Measurements from ENCODE around the gene WARS2. TPM values are rescaled to one million over a fixed set of nuclear protein-coding genes. Genes with fewer than 3 reads are reported as not detected.
"Not testable (repeated sequence)": the region's sequence is repeated elsewhere in the genome, so short reads cannot be mapped to it uniquely, and the experiment has no call there.

WARS2 gene
- 14.1 and 14.6 TPM in 2 replicates for total RNA-seq

GRCh38 chr1:119140177-119141019 is at the start of gene WARS2:
Gene WARS2, minus strand, starts transcription at chr1:119140653. Its CDS starts 9 bp downstream, at chr1:119140644.
- intact Hi-C loops (cut with micrococcal nuclease): loop anchor here (1.0 to 10.0 kb wide), 2 partner anchors 1211 to 1536 kb away; partner anchors contain the start of genes GDAP2, TENT5C and WDR3

GRCh38 chr1:119188926-119189325 is 48.5 kb upstream of the WARS2 start:
- intact Hi-C loops (cut with micrococcal nuclease): no loop called here

- intact Hi-C loops (cut with micrococcal nuclease): no loop called here
These were observed 47.0 kb upstream of the WARS2 start for GRCh38 chr1:119187416-119187815.

- intact Hi-C loops (cut with micrococcal nuclease): no loop called here
These were observed 46.0 kb upstream of the WARS2 start for GRCh38 chr1:119186471-119186870.

GRCh38 chr1:119184972-119185371 is 44.5 kb upstream of the WARS2 start:
- intact Hi-C loops (cut with micrococcal nuclease): no loop called here

- intact Hi-C loops (cut with micrococcal nuclease): no loop called here
These were observed 40.8 kb upstream of the WARS2 start for GRCh38 chr1:119181218-119181617.

- intact Hi-C loops (cut with micrococcal nuclease): no loop called here
These were observed 38.6 kb upstream of the WARS2 start for GRCh38 chr1:119179051-119179450.

GRCh38 chr1:119172927-119173326 is 32.5 kb upstream of the WARS2 start:
- intact Hi-C loops (cut with micrococcal nuclease): not testable (repeated sequence)

GRCh38 chr1:119171381-119172010 is 31.0 kb upstream of the WARS2 start:
- intact Hi-C loops (cut with micrococcal nuclease): not testable (repeated sequence)

- intact Hi-C loops (cut with micrococcal nuclease): no loop called here
These were observed 22.9 kb upstream of the WARS2 start for GRCh38 chr1:119163396-119163795.

GRCh38 chr1:119160866-119161265 is 20.4 kb upstream of the WARS2 start:
- intact Hi-C loops (cut with micrococcal nuclease): no loop called here

- intact Hi-C loops (cut with micrococcal nuclease): no loop called here
These were observed 20.0 kb upstream of the WARS2 start for GRCh38 chr1:119160409-119160808.

GRCh38 chr1:119159966-119160365 is 19.5 kb upstream of the WARS2 start:
- intact Hi-C loops (cut with micrococcal nuclease): no loop called here

GRCh38 chr1:119159111-119159510 is 18.7 kb upstream of the WARS2 start:
- intact Hi-C loops (cut with micrococcal nuclease): no loop called here

- intact Hi-C loops (cut with micrococcal nuclease): not testable (repeated sequence)
These were observed 16.3 kb upstream of the WARS2 start for GRCh38 chr1:119156761-119157160.

- intact Hi-C loops (cut with micrococcal nuclease): not testable (repeated sequence)
These were observed 14.6 kb upstream of the WARS2 start for GRCh38 chr1:119155069-119155468.

- intact Hi-C loops (cut with micrococcal nuclease): no loop called here
These were observed 9.7 kb upstream of the WARS2 start for GRCh38 chr1:119150150-119150549.

GRCh38 chr1:119147661-119148090 is 7.2 kb upstream of the WARS2 start:
- intact Hi-C loops (cut with micrococcal nuclease): loop anchor here (10.0 kb wide), 1 partner anchor 1543 kb away; the partner anchor contains the start of gene TENT5C

GRCh38 chr1:119146466-119146865 is 6.0 kb upstream of the WARS2 start:
- intact Hi-C loops (cut with micrococcal nuclease): loop anchor here (10.0 kb wide), 1 partner anchor 1542 kb away; the partner anchor contains the start of gene TENT5C

- intact Hi-C loops (cut with micrococcal nuclease): loop anchor here (10.0 kb wide), 1 partner anchor 1540 kb away; the partner anchor contains the start of gene TENT5C
These were observed 4.4 kb upstream of the WARS2 start for GRCh38 chr1:119144813-119145212.

GRCh38 chr1:119143706-119144105 is 3.3 kb upstream of the WARS2 start:
- intact Hi-C loops (cut with micrococcal nuclease): loop anchor here (10.0 kb wide), 1 partner anchor 1539 kb away; the partner anchor contains the start of gene TENT5C

- intact Hi-C loops (cut with micrococcal nuclease): loop anchor here (10.0 kb wide), 1 partner anchor 1537 kb away; the partner anchor contains the start of gene TENT5C
These were observed 1.2 kb upstream of the WARS2 start for GRCh38 chr1:119141660-119142059.

Measured in T-helper 2 cell treated with Interferon-gamma antibody and Interleukin-4, amounts not matched to agents 100 ng/mL and 5 ng/mL, for 36 hours (primary cell).